Posterior vena cava (tissue), 2 donors: Measurements from ENCODE around the gene HOXD8. TPM values are rescaled to one million over a fixed set of nuclear protein-coding genes. Genes with fewer than 3 reads are reported as not detected.

Experiments used
- DNase-seq: peaks from one replicate; pipeline ENCODE4 v3.0.0-alpha.2; 2020; ENCODE audit warnings: low spot score
- intact Hi-C, 2 donors: fragments of 100-400 bp; cut with DNase I; formaldehyde crosslinking; loops; one replicate each; pipeline versions ENCODE4 v1.14.1 to v1.14.2; 2022 to 2023
- long read RNA-seq, 2 donors: library from polyadenylated mRNA; unstranded; transcript quantifications; one replicate each; pipeline ENCODE4 v2.0.0, GENCODE V29; 2020 to 2021
- total RNA-seq, 2 donors: library from RNA; stranded (reverse); fragmentation: NEBNext Ultra II Directional; extraction: Animal tissue kit (Norgen Biotek cat#: 25700); gene quantifications; one replicate each; pipeline ENCODE4 v1.2.1, GENCODE V29; 2021
- donor health status: DM: yes; HTN: yes; CAD: no.
- donor health status: DM: yes; HTN: yes; CAD: no.

Gene HOXD8
- 10 to 100 TPM; 30.6 to 31.3 TPM for total RNA-seq
- long read RNA-seq, donor 1, transcript HOXD8-203 (2 exons, 1,268 nt): major isoform, 6 of 16 reads
- long read RNA-seq, donor 1, transcript HOXD8-201 (2 exons, 1,917 nt): major isoform, 6 of 16 reads
- long read RNA-seq, donor 1, partial matches to known transcripts: 1 of 16 reads
- long read RNA-seq, donor 1, other reads (novel, unspliced or antisense): 3 of 16 reads
- long read RNA-seq, donor 2, transcript HOXD8-201 (2 exons, 1,917 nt): major isoform, 13 of 19 reads
- long read RNA-seq, donor 2, partial matches to known transcripts: 0 of 19 reads
- long read RNA-seq, donor 2, other reads (novel, unspliced or antisense): 5 of 19 reads

DNA sequence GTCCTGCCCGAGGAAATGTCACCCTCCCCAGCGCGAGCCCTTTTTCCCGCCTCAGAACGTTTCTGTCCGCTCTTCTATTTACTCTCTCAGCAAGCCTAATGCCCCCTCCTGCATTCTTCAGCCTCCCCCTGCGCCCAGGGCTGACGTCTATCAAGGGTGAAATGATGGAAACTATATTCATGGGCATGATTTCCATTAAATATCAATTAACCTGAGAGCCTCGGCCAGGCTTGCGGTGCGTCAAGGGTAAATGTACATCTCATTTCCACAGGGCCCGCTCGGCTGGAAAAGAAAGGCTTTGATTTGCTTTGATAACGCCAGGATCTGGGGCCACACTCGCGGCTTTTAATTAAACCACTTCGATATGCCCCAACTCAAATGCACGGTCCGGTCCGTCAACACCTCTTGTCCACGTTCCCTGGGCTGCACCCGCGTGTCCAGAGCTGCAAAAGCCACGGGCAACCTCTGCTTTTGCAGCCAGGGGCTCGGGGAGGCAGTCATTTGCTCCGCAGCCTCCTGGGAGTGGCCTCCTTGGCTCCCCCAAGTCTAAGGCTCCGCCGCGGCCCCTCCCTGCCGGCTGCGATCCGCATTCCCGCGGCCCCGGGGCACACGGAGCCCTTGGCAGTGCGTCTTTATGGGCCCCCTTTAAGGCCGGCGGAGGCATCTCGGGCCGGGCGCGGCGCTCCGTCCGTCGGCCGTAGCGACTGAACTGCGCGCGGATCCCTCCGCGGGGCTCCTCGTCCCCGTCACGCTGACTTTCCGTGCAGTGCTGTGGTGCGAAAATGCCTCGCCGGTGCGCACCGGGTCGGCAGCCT is at the start of gene HOXD8:
Gene HOXD8, plus strand, starts transcription at position 724 of the 815 bp plus-strand sequence. CDS start 662 bp downstream, outside the sequence.
- peak; percentile 95 for DNase-seq
- intact Hi-C loops: loop anchor here (2.0 to 5.0 kb wide), 4 partner anchors 683 to 1033 kb away; no protein-coding TSS in a partner anchor

DNA sequence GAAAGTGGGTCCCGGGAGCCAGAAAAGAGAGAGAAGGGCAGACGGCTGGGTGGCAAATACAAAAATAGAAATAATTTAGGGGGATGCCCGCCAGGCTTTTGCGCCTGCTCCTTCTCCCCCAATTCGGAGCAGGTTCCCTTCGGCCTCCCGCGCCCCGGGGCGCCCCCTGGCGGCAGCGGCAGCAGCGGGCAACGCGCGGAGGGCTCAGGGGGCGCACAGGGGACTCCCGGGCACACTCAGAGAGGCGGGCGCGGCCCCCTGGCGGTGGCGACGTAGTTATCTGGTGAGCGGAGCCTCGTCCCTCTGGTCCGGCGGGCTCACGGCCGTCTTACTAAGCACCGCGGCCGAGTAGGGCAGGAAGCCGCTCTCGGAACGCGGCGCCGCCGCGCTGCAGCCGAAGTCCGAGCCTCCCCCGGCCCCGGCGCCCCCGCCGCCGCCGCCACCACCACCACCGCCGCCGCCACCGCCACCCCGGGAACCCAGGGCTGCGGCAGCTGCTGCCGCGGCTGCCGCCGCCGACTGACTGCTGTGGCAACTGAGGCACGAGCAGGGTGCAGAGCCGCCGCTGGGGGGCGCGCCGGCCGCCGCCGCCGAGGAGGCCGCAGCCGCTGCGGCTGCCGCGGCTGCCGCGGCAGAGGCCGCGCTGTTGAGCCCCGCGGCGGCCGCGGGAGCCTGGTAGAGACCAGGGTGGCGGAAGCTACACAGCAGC is 49.5 kb upstream of the HOXD8 start:
- intact Hi-C loops: loop anchor here in 1 of 2 donors (10.0 kb wide), 1 partner anchor 395 kb away; no protein-coding TSS in a partner anchor
- no peak for DNase-seq

DNA sequence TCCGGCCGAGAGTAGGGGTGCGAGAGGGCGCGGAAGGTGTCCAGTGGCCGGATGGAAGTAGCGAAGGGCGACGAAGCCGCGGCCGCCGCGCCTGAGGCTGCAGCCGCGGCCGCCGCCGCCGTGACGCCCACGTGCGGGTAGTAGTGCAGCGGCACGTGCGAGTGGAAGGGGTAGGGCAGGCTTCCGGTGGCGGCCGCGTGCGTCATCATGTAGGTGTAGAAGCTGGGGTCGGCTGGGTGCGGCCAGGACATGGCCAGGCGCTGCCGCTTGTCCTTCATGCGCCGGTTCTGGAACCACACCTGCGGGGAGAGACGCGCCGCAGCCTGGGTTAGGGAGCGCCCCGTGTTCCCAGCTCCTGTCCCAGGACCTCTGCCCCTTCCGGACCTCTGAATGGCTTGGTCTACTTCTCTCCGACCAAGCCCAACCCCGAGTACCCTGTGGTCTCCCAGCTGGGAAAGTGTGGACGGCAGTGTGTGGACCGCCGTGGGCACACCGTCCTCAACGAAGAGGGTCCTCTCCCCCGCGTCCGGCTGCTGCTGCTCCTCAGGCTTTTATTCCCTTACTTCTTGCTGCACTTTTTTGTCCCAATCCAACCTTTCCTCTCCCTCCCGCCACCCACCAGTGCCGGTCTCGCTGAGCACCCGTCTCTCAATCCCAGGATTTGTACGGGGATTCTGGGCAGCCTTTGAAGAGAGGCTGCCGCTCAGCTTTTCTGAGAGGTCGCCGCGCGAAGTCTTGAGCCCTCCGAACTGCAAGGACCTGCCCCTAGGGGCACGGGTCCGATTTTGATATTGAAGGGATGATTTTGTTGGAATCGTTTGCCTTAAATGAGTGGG is 48.7 kb upstream of the HOXD8 start:
- DNase-seq: no peak
- intact Hi-C loops: loop anchor here in 1 of 2 donors (10.0 kb wide), 1 partner anchor 396 kb away; no protein-coding TSS in a partner anchor

DNA sequence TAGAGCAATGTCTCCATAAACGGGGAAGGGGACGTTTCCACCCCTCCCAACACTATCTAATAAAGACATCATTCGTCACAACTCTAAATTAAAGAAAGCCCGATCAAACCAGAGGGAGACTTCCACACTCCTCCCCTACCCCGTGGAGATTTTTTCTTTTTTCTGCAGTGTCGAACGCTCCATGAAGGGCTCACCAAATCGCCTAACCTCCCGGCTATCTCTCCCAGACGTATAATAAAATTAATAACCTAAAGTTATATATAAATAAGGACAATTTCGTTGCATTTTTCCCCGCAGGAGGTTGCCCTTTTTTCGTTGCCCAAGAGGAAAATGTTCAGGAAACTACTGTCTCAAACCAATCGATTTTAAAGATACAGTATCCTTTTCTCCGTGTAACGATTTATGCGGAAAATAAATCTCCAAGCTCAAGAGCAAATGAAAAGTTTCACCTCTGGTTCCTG is 48.1 kb upstream of the HOXD8 start:
- intact Hi-C loops: loop anchor here in 1 of 2 donors (10.0 kb wide), 1 partner anchor 397 kb away; no protein-coding TSS in a partner anchor

DNA sequence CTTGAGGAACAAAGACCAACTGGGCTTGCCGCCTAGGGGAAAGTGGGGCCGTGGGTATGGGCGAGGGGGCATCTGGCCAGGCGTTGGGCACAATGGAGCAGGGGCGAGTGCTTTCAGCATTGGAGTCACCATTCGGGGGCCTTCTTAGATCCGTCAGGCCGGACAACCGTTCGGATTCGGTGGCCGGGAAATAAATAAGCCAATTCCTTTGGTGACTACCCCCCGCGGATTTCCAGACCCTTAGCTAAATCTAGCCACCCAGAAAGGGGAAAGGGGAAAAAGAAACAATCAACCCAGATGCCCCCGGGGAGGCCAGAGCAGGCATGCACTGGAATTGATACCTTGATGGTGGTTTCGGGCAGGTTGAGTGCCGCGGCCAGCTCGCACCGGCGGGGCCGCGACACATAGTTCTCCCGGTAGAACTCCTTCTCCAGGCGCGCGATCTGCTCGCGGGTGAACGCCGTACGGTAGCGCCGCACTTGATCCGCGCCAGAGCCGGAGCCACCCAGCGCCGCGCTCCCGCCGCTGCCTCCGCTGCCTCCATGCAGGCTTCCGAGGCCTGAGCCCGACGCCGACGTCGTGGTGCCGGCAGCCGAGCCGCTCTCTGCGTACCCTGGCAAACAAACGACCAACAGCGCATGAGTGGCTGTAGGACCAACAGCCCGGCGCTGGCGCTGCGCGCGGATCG is 47.5 kb upstream of the HOXD8 start:
- intact Hi-C loops: loop anchor here in 1 of 2 donors (10.0 kb wide), 1 partner anchor 397 kb away; no protein-coding TSS in a partner anchor
- no peak for DNase-seq

More for the DNA sequence above, 48.1 kb upstream of the HOXD8 start:
- no peak for DNase-seq

DNA sequence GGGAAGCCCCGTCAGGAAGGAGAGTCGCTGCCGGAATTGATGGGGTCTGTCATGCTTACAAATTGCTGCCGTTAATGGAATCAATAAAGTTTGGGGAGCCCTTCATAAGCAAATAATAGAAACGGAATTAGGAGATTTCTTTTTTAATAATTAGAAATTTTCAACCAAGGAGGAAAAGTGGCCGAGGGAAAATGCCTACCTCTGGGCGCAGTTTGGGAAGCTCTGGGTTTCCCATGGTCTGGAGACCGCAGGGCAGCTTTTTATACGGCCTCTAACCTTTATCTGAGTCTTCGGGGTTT is 47.0 kb upstream of the HOXD8 start:
- intact Hi-C loops: loop anchor here in 1 of 2 donors (10.0 kb wide), 1 partner anchor 398 kb away; no protein-coding TSS in a partner anchor
- DNase-seq: no peak

DNA sequence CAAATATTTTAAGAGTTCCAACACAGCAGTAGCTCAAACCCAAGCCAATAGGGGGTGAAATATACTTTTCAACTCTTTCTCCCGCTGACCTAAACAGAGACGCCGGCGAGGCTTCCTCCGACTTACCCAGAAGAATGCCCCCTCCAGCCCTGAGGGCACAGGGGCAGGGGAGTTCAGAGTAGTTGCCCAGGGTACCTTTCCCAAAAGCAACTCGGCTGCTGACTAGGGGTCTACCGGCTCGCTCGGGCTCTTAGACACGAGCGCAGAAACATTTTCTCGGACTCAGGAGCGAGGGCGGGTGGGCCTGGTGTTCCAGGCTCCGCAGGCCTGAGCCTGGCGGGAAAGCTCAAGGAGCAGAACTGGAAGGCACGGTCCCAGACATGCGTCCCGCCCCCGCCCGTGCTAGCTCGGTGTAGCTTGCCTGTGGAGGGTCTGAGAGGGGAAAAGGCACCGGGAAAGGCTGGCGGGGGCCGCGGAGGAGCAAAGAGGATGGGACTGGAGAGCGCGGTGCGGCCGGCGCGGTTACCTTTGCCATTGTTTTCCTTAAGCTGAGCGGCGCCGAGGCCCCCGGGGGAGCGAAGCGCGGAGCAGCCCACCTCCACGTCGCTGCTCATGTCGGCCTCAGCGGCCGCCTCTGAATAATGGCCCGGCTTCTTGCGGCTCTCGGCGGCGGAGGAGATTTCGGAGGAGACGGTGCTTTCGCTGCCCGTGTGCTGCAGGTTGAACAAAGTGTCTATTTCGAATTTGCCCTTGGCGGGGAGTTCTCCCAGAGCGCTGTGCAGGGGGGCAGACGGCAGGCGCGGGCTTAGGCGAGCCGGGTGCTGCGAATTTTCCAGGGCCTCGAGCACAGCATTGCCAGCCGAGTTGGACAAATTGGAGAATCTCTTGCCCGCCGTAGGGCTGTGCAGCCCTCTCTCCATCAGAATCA is 46.4 kb upstream of the HOXD8 start:
- DNase-seq: no peak
- intact Hi-C loops: loop anchor here in 1 of 2 donors (10.0 kb wide), 1 partner anchor 398 kb away; no protein-coding TSS in a partner anchor

DNA sequence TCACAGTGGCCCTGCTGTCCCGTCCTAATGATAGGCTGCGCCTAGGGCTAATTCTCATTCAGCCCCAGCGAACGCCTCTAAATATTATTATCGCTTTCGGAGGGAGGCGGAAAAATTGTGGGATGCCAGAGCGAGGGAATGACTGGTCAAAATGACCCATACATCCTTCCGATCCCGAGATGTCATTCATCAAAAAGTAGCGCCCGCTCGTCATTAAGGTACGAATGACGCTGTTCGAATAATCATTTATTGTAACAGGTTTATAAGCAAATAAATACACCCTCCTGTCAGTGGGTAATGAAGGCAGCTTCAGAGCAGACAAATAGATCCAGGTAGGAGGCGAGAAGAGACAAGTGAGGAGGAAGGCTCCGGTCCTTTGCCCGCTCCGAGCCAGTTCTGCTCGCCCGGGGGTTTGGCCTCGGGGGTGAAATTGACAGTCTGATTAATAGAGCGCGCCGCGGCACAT is 45.7 kb upstream of the HOXD8 start, which contains the start of gene EVX2:
Gene EVX2, minus strand, starts transcription at position 167 of the 466 bp plus-strand sequence. CDS start 186 bp downstream, outside the sequence.
- no peak for DNase-seq
- intact Hi-C loops: loop anchor here in 1 of 2 donors (10.0 kb wide), 1 partner anchor 399 kb away; no protein-coding TSS in a partner anchor

DNA sequence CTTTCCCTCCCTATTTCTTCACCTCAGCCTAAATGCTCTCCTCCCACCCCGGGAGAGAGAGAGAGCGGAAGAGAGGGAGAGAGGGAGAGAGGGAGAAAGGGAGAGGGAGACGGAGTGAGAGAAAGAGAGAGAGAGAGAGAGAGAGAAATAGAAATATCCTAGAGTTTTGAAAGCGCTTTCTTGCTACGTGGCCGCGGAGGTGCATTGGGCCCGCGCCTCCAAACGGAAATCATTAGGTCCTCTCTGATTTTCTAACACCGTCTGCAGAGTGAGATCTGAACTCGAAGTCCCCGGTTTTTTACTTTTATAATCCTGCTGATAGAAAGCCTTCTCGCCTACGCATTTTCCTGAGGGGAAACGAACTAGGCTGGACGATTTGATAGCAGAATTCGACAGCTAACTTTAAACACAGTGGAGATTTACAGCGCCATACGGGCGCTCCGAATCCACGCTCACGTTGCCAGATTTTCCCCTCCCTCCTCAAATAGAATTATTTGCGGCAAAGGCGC is 44.8 kb upstream of the HOXD8 start:
- no peak for DNase-seq
- intact Hi-C loops: loop anchor here (5.0 to 10.0 kb wide), 2 partner anchors 397 to 400 kb away; no protein-coding TSS in a partner anchor

DNA sequence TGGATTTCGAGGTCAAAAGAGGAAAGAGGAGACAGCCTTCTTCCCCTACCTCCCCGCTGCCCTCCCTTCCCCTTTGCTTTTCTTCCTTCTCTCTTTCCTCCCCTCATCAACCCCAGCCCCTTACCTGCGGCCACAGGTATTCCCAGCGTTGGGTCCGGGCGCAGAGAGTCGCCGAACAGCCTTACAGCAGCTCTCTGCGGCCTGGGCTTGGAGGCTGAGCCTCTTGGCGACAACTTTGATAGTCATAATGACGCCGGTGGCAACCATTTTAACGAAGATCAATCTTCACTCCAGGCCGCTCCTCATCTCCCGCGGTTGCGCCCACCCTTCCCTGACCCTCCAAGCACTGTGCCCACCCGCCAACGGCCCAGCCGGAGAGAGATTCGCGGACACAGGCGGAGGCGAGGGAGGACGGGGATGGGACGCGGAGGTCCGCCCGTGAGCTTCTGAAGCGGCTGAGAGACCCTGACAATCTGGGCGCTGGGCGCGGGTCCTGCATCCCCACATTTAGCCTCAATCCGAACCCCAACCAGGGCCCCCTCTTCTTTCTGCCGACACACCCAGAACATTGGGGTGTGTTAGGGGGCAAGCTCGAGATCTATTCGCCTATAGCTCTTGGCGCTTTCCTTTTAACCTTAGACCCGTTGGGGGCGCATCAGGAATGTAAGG is 44.3 kb upstream of the HOXD8 start:
- intact Hi-C loops: loop anchor here (5.0 to 10.0 kb wide), 2 partner anchors 398 to 400 kb away; no protein-coding TSS in a partner anchor
- DNase-seq: peak; percentile 78

DNA sequence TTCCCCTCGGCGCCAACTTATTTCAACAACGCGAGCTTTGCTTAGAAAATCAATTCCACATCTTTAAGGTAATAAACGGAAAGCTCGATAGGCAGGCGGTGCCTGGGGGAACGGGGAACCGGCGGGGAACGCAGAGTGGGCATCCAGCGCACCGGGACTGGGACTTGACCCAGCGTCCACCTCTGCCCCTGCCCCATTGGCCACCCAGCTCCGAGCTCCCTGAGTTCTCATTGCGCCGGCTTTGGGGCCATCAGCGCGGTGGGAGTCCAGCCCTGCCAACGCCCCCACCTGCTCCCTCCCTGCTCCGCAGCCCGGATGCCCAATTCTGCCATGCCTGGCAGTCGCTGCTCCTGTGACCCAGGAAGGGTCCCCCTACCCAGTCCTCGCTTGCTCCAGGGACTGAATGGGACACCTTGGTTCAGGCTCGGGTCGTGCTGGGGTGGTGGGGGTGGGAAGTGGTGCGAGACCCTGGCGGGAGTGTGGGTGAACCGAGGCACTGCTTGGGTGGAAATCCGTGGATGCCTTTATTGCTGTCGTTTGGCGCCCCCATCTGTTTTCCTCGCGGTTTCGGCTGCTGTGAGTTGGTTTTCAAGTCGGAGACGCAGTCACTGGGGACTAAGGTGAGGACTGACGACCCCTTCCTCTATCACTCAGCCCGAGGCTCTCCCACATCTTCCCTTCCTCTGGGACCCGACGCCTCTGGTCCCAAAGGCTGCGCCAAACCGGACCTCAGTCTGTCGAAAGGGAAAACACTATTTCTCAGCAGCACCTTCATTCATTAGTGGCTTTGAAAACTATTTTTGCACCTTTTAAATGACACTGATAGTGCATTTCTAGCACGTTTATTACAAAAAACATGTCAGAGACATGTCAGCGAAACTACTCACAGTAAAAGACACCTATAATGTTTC is 43.4 kb upstream of the HOXD8 start:
- peak; percentile 79 for DNase-seq
- intact Hi-C loops: loop anchor here (5.0 to 10.0 kb wide), 2 partner anchors 399 to 401 kb away; no protein-coding TSS in a partner anchor

DNA sequence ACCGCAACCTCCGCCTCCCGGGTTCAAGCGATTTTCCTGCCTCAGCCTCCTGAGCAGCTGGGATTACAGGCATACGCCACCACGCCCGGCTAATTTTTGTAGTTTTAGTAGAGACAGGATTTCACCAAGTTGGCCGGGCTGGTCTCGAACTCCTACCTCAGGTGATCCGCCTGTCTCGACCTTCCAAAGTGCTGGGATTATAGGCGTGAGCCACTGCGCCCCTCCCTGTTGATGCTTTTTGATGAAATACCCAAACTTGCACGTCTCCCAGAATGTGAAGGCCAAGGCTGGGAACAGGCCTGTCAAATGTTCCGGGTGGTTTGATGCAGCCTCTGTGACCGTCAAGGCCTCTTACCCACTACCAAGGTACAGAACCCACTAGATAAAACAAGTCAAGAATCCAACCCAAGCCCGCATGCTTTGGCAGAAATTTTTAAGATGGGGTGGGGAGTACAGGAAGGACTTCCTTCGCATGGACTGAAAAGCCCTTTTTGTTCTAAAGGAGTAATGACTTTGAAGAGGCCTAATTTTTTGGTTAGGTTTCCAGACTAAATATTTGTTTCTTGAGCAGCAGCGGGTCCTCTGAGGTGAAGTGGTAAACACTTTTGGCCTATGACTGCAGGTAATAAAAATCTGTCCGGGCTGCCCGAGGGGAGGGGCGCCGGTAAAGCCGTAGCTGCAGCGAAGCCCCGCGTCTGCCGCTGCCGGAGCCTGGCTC is 42.0 kb upstream of the HOXD8 start:
- DNase-seq: no peak
- intact Hi-C loops: loop anchor here (5.0 to 10.0 kb wide), 2 partner anchors 400 to 403 kb away; no protein-coding TSS in a partner anchor

DNA sequence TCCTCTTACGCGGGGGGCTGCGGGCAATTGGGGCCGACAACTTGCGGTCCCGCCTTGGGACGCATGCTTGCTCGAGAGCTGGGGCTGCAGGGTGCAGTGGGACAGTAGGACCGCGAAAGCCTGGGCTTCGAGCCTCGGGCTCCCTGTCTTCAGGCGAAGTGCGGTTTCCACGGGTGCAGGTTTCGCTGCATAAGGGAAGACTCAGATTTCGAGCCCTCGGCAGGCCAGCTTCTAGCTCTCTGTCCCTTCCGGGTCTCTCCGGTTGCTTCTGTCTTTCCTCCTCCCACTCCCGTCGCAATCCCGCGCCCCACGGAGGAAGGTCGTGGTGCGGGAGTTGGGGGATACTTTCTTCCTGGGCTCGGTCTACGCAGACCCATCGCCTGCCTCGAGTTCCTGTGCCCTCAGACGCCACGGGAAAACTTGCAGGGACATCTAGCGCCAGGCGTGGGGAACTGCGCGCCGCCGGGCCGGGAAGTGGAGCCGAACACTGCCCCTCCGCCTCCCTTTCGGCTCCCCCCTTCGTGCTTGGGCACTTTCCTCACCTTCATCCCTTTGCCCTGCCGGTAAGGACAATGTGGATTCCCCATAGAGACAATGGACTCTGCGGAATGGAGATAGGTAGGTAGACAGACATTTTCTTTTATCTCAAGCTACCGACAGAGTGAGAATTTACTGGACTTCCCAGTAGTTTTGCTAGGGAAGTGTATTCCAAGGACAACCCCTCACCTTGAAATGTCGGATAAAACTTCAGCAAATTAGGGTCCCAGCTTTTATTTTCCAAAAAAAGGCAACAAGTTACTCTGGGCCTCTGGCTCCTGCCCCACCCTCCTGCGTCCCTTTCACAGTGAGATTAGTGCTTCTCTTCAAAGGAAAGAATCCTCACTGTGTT is 41.2 kb upstream of the HOXD8 start:
- peak; percentile 88 for DNase-seq
- intact Hi-C loops: loop anchor here (5.0 to 10.0 kb wide), 2 partner anchors 401 to 403 kb away; no protein-coding TSS in a partner anchor
